HG03108 (cell line): ENCODE measurements around the gene ING2.

ENCODE experiments used
- ATAC-seq: cut with Tn5 transposase; IDR thresholded peaks from one replicate; pipeline ENCODE4 v1.9.1; 2021; ENCODE audit warnings: moderate library complexity; ENCODE audit not compliant: unreplicated experiment

The ING2 gene

GRCh38 chr4:183499389-183499788 is 5.5 kb upstream of the ING2 start:
- ATAC-seq = no peak

DNA sequence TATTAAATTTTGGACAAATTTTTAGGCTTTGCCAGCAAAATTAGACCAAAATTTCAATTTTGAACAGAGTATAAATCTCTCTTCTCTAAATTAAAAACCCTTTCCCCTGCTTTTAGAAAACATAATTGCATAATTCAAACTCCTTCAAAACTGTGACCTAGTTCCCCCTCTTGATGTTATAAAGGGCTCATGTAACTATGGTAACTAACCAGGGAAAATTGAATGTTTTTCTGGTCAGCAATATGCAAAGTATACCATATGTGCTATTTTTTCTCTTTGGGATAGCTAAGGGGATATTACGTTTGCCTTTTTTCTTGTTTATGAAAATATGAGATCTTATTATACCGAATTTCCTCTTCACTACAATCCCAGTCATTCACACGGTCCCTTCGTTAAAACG is 5.1 kb upstream of the ING2 start:
- ATAC-seq = no peak

- peak; percentile 0 for ATAC-seq
Measured at GRCh38 chr4:183503497-183504063, 1.3 kb upstream of the ING2 start.

DNA sequence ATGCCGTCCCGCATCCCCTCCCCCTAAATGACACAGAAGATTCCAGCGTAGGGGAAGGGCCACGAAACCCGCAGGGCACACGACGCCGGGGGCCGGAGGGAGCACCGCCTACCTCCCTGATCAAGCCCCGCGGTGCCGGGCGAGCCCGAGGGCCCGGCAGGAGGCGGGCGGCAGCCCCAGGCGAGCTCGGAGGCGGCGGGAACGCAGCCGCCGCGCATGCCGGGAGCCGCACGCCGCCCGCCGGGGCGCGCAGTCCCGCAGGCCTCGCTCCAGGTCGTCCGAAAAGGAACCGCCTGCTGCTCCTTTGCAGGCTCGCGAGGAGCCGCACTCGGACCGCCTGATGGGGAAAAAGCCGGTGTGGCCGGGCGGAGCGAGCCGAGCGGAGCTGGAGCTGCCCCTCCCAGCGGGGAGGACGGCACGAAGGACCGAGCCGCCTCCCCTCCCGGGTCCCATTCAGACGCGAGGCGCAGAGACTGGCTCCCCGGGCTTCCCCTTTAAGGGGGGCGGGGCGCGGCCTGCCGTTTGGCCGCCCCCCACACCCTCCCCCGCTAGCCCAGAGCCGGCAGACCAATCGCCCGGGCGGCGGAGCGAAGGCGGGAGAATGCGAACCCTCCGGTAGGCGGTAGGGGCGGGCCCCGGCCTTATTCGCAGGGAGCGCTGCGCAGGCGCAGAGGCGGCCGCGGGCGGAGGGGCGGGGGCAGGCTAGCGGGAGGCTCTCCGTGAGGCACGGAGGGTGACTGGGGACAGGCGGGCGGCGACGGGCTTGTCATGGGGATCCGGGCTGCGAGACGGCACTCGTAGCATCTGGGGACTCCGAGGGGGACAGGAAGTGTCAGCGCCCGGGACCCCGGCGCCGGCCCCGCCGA is 561 bp upstream of the ING2 start:
- ATAC-seq = peak; percentile 71

- peak; percentile 38 for ATAC-seq
Measured at GRCh38 chr4:183505611-183506388, 942 bp downstream of the ING2 start.

DNA sequence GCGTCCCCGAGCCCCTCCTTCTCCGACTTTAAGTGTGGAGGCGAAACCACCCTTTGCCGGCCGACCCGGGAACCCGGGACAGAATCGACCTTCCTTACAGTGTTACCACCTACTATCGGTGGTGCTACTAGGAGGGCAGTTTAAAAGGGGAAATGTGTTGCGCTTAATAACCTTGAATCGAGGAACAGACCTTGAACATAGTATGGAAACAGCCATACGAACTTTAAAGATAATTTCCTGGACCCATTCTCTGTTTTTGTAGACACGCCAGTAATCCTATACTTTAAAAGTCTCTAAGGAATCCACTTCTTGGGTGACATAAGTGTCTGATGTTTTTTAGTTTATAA is 1.5 kb downstream of the ING2 start:
- ATAC-seq = no peak

DNA sequence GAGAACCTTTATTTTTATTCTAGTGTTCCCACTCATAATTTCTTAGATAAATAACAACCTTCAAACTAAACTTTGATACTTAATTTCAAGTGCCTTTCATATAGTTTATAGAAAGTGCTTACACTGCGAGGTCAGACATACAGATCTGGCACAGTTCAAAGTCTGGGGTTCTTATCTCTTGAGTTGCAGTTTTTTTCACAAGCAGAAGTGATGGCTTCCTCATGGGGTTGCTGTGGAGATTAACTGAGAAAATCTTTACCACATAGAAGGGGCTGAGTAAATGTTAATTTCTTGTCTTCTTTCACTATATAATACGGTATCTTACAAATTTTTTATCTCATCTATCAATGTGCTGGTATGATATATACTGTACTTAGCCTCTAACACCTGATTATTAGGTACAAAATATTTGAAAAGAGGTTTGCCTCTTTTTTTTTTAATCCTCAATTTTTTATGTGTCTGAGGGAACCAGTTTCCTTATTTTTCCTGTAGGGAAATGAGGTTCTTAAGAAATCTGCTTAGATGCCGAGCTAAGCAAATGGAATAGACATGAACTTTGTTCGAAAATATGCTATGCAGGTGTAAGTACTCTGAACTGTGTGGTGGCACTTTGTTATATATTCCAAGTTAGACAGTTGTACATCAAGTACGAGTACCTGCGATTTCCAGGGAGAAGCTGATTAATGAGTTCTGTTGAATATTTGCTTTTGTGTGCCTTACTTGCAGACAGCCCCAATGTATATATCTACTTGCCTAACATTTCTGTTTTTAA is 3.3 kb downstream of the ING2 start:
- no peak for ATAC-seq

DNA sequence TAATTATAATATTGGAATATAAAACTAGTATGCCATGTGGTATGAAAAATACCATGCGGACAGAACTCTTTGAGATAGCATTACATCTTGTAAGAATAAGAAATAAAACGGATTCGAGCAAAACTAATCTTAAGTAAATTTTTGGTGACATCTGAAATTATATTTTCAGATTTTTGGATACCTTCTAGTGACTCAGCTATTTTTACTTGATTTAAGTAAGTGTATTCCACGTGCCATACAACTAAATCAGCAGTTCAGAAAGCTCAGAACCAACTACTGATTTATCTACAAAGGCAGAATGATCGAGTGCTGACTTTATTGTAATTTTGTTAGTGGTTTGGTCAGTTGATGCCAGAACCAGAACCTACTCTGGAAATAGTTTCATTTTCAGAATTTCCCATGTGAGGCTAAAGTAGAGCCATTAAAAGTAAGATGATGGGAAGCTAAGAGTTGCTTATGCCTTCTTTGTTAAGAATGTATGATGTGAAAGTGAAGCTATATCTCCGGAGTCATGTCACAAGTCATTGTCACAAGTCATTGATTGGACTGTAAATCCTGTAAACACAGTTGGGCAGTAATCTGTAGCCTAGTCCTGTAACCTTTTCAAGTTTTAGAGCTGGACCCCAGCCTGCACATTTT is 4.0 kb downstream of the ING2 start:
- ATAC-seq = no peak

GRCh38 chr4:183515411-183515810 is 10.6 kb downstream of the ING2 start:
- ATAC-seq = no peak

DNA sequence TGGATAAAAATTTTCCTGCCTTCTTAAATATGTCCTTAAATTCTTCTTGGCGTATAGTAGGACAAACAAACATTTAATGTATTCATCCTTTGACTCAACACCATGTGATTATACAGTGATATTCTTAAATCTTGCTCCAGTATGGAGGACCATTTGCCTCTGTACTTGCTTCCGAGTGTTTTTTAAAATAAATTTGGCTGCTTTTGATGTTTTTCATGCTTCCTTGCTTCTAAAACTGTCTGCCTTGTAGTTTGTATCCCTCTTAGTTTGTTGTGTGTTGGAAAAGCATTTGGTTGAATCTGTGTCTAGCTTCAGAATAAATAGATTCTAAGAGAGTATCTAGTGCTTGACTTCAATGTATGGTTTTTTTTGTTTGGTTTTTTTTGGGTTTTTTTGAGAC is 12.3 kb downstream of the ING2 start:
- no peak for ATAC-seq

DNA sequence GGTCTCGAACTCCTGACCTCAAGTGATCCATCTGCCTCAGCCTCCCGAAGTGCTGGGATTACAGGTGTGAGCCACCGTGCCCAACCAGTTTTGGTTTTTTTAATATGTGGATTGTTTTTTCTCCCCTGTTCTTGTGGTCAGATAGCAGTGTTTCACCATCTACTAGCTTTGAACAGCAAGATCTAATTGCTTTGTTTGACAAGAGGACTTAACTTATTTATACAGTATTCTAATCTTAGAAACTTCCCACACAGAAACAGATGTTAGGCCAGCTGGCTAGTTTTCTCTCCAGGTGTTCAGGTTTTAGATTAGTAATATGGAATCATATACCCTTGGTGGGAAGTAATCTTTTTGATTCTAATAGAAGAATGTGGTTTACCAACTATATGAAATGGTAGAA is 12.9 kb downstream of the ING2 start:
- ATAC-seq = no peak

DNA sequence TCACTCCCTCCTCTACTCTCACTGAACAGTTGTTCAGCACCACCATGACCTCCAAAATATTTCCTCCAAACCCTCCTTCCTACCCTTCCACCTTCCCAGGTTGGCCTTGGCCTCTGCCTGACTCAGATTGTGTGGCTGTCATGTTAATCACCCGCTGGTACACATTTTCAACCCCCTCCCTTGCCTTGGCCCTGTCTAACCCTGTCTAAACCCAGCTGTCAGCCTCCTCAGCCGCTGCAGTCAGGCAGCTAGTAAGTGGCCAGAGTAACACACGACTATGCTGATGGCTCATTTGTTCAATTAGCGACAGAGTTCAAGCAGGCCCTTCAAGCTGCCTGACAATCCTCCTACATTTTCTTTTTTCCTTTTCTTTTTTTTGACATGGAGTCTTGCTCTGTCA is 18.0 kb downstream of the ING2 start:
- no peak for ATAC-seq

- ATAC-seq = no peak
Measured at GRCh38 chr4:183527326-183527725, 22.5 kb downstream of the ING2 start.

DNA sequence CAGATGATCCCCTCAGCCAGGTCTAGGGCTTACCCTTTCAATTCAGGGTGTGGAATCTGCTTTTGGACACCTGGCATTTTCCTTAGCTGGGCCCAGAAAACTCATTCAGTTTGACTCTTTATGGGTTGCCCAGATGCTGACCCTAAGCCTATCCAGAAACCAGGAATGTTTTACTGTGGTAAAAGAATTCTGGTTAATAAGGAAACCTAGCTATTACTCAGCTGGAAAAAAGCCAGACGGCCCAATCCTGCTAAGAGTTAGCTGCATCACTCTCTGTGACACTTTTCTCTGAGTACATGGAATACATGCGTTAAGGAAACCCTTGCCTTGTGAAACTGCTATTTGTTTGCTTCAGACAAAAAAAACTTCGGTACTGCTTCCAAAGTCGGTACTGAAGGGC is 28.0 kb downstream of the ING2 start:
- ATAC-seq = no peak

DNA sequence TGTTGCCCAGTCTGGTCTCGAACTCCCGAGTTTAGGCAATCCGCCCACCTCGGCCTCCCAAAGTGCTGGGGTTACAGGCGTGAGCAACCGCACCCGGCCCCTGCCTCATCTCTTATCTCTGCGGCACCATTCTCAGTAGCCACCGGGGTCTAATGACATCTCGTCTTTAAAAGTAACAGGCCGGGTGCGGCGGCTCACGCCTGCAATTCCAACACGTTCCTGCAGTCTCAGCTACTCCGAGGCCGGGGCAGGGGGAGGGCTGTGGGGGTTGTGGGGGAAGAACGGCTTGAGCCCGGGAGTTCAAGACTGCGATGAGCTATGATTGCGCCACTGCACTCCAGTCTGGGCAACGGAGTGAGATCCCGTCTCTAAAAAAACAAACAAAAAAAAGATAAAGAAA is 28.8 kb downstream of the ING2 start:
- ATAC-seq = no peak

DNA sequence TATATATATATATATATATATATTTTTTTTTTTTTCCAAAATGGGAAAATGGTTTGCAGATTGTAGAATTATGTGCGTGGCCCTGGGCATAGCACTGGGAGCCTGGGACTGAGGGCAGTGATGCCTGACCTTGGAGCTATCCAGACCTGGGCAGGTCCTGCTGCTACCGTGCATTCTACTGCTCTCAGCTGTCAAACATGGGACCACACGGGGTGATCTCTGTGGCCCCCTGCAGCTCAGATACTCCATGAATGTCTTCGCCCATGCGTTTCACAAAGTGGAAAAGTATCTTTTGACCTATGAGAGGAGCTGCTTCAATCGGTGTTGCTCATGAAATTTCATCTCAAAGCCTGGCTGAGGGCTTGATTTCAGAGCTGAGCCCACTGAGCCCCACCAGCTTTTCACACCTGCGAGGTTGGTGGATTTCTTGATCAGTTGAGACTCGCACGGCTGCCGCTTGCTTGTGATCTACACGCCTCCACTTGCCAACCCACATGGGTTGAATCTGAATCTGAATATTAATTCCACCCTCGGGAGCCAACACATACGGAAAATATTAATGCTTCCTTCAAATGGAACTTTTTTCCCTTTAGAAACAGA is 35.7 kb downstream of the ING2 start:
- ATAC-seq = no peak

DNA sequence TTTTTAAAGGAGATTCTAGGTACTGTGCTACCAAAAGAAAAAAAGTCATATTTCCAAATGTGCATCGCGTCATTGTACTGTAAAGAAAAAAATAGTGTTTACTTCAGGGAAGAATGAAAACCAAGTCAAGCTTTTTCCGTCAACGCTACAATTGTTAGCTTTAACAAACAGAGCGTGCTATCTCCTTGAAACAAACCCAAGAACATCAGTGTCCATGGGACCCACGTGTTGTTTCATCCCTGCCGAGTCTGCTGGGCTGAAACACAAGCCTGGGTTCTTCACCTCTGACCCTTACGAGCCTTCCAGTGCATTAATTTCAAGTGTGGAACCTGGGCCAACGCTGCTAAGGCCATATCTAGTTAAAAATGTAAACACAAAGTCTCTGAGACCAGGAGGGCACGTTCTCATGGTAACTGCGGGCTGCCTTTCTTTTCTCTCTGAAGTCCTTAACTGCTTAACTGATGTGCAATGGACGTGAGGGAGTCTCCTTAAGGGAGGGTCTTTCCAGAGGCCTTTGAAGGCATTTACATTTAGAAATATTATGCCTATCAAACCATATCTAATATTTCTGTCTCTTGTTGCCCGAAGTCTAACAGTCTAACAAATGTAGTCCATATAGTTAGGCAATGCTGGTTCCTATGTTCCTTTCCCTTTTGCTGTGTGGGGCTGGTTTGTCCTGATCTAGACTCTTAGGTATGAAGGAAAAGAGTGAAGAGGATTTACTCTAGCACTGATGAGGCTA is 36.3 kb downstream of the ING2 start:
- ATAC-seq = no peak

- no peak for ATAC-seq
Measured at GRCh38 chr4:183541752-183542040, 36.8 kb downstream of the ING2 start.

DNA sequence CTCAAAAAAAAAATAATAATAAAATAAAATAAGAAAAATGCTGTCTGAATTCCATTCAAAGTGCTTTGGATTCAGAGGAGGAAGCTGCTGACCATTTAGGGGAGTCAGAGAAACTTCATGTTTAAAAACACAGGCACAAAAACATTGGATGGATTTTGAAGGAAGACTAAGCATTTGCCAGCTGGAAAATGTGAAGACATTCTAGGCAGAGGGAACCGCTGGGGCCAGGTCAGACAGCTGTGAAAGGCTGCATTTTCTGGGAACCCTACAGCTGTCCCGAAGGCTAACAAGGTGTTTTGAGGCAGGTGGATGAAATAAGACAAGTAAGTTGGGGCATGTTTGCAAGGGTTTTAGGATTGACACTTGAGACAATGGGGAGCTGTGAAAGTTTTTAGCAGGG is 38.6 kb downstream of the ING2 start:
- no peak for ATAC-seq

DNA sequence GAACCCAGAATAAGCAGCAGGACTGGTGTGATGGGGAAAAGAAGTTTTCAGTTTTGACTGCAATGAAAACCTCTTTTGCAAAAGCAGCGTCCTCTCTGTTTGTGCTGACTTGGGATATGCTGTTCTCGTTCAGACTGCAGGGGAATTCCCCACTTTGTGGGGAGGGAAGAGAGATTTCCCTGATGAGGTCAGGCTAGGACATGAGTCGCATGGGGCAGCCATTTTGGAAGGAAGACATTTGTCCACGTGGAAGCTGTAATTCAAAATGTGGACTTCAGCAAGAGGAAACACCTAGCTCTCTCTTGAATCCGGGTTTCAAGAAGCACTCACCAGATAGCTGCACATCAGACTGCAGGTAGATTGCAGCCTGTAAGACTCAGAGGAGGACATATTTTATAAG is 39.3 kb downstream of the ING2 start:
- ATAC-seq = no peak
